ENCODE measurements around the gene CLMN.

Gene CLMN

GRCh38 chr14:95213774-95214173, 105.9 kb downstream of the CLMN start:
- Histone ChIP-seq H3K27me3 (ENCODE audit: insufficient read depth, poor library complexity, severe bottlenecking) (no peaks in the 10 kb centered on the region), H3K4me3 (replicated peaks; ENCODE audit: insufficient read depth, low read length) (no peak overlapping the region), H3K27ac (replicated peaks) (no peak overlapping the region)
- DNase-seq (ENCODE audit: low read depth in 1 of 2, low spot score in 1 of 2) = no peak
- TF ChIP-seq SPI1 (IDR thresholded peaks at IDR 0.05; ENCODE audit: borderline replicate concordance, low read depth) (no peak), POLR2AphosphoS5 (IDR thresholded peaks at IDR 0.05; ENCODE audit: low read depth) (no peak), CTCF (IDR thresholded peaks at IDR 0.05; ENCODE audit: insufficient read depth, low read length) (no peak), GABPA (IDR thresholded peaks at IDR 0.05; ENCODE audit: low read depth) (no peak), REST (IDR thresholded peaks at IDR 0.05; ENCODE audit: insufficient replicate concordance, low read depth) (no peak)

- Histone ChIP-seq H3K27me3 (ENCODE audit: insufficient read depth, poor library complexity, severe bottlenecking) (no peaks in the 10 kb centered on the region), H3K4me3 (replicated peaks; ENCODE audit: insufficient read depth, low read length) (no peak overlapping the region), H3K27ac (replicated peaks) (no peak overlapping the region)
- TF ChIP-seq CTCF (IDR thresholded peaks at IDR 0.05; ENCODE audit: insufficient read depth, low read length) = no peak
- no peak for TF ChIP-seq GABPA (IDR thresholded peaks at IDR 0.05; ENCODE audit: low read depth)
- no peak for TF ChIP-seq REST (IDR thresholded peaks at IDR 0.05; ENCODE audit: insufficient replicate concordance, low read depth)
- TF ChIP-seq SPI1 (IDR thresholded peaks at IDR 0.05; ENCODE audit: borderline replicate concordance, low read depth) = no peak
- TF ChIP-seq POLR2AphosphoS5 (IDR thresholded peaks at IDR 0.05; ENCODE audit: low read depth) = no peak
- DNase-seq (ENCODE audit: low read depth in 1 of 2, low spot score in 1 of 2) = no peak
Measured at GRCh38 chr14:95211721-95212504, 107.8 kb downstream of the CLMN start.

GRCh38 chr14:95210699-95211098, 109.0 kb downstream of the CLMN start:
- no peaks in the 10 kb centered on the region for H3K27me3 ChIP-seq (ENCODE audit: insufficient read depth, poor library complexity, severe bottlenecking)

More at GRCh38 chr14:95210699-95211098, 109.0 kb downstream of the CLMN start:
- H3K27ac ChIP-seq (replicated peaks) = no peak overlapping the region
- no peak overlapping the region for H3K4me3 ChIP-seq (replicated peaks; ENCODE audit: insufficient read depth, low read length)
- DNase-seq (ENCODE audit: low read depth in 1 of 2, low spot score in 1 of 2) = no peak
- TF ChIP-seq REST (IDR thresholded peaks at IDR 0.05; ENCODE audit: insufficient replicate concordance, low read depth) (no peak), GABPA (IDR thresholded peaks at IDR 0.05; ENCODE audit: low read depth) (no peak), SPI1 (IDR thresholded peaks at IDR 0.05; ENCODE audit: borderline replicate concordance, low read depth) (no peak), POLR2AphosphoS5 (IDR thresholded peaks at IDR 0.05; ENCODE audit: low read depth) (no peak), CTCF (IDR thresholded peaks at IDR 0.05; ENCODE audit: insufficient read depth, low read length) (no peak)
